T-helper 2 cell treated with Interferon-gamma antibody and Interleukin-4, amounts not matched to agents 100 ng/mL and 5 ng/mL, for 36 hours (primary cell): ENCODE data around the gene FNTB. TPM values are rescaled to one million over a fixed set of nuclear protein-coding genes. Genes with fewer than 3 reads are reported as not detected.

Source experiments
- intact Hi-C: fragments of 100-400 bp; cut with micrococcal nuclease; formaldehyde crosslinking; loops from one replicate; pipeline ENCODE4 v1.15.1; 2023
- total RNA-seq: library from RNA; stranded (reverse); gene quantifications from 2 replicates; pipeline ENCODE4 v1.2.3, GENCODE V29; 2022

FNTB gene
- total RNA-seq, 1 donor from 2014 or later: 15.9 TPM

DNA sequence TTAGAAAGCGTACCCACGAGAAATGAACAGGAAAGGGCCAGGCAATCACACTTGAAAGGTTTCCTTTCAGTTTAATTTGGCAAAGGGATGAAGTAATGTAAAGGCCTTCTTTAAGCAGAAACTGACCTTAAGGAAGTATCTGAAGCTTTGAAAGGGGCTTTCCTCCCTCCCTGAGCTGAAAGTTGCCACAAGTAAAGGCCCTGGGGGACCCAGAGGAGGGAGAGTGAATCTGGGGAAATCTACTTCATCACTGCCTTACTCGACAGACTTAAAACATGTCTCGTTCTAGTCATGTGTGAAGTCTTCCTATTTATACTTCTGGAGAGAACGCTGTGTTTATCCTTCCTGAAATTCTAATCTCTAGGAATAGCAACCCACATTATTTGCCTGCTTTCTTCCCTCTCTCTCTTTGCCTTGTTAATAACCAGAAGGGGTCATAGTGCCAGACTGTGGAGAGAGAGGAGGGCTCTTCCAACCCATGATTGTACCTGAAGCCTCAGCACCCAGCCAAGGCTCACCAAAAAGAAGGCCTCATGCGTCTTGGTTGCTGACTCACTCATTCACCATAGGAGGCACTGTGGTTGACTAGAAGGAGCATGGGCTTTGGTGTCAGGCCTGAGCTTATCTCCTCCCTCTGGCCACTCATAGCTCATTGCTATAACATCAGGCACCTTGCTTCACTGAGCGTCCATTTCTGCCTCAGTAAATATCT, 33.9 kb upstream of the FNTB start:
- intact Hi-C loops: no loop called here

- intact Hi-C loops: no loop called here
These were observed 33.4 kb upstream of the FNTB start for GRCh38 chr14:64953310-64953654.

DNA sequence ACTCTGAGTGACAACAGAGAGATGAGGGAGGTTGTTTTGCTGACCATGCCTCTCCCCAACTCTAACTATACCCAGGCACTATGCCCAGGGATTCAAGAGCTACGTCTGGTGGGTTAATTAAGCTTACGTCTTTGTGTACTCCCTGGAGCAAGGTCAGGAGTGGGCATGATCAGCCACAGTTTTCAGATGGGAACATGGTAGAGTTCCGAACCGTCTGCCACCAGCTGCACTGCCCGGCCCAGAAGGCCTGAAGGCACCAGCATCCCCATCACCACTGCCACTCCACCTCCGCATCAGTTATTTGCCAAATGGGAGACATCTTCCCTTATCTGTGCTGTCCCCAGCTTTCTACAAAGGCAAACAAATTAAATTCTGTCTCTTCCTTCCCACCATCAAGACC, 33.0 kb upstream of the FNTB start:
- intact Hi-C loops: no loop called here

GRCh38 chr14:64954491-64955240, 32.0 kb upstream of the FNTB start:
- intact Hi-C loops: no loop called here

DNA sequence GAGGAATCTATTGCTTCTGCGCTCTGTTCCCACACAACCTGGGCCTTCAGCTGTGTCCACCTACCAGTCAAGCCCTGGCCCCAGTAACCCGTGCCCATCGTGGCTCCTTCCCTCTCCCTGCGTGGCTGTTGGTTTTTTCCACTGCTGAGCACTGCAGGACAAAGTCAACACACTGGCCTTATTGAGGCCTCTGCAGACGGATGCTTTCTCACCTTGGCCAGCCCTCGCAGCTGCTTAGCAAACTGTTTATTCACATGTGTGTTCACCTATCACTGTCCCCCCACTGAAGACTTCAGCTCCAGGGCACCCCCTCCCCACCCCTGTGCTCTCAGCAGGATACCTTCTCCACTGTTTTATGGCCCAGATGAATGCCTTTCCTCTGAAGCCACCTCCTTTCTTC, 31.4 kb upstream of the FNTB start:
- intact Hi-C loops: no loop called here

GRCh38 chr14:64956697-64957406, 29.8 kb upstream of the FNTB start:
- intact Hi-C loops: no loop called here

DNA sequence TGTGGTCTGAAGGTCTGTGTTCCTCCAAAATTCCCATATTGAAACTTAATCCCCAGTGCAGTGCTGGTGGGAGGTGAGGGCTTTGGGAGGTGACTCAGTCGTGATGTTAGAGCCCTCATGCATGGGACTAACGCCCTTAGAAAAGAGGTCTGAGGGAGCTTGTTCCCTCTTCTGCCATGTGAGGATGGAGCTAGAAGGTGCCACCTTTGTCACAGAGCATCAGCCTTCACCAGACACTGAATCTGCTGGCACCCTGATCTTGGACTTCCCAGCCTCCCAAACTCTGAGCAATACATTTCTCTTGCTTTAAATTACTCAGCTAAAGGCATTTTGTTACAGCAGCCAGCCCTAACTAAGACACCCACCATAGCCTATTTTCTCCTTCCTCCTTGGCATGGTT, 28.5 kb upstream of the FNTB start:
- intact Hi-C loops: no loop called here

- intact Hi-C loops: no loop called here
These were observed 28.0 kb upstream of the FNTB start for GRCh38 chr14:64958743-64959142.

- intact Hi-C loops: no loop called here
These were observed 25.9 kb upstream of the FNTB start for GRCh38 chr14:64960762-64961276.

DNA sequence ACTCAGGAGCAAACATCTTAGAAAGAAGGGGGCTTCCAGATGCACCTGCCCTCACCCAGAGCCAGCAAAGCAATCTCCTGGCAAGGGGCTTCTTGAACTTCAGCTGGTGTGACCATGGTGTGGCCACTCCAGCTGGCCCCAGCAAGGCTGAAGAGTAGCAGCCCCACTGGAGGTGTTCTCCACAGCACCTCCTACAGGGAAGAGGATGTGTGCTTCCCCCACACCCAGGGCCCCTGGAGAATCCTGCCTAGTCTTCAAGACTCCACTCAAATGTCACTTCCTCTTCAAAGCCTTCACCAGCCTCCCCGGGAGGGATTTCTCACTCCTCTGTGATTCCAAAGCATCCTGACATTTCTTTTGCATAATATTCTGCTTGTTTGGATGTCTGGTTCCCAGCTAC, 23.1 kb upstream of the FNTB start:
- intact Hi-C loops: no loop called here

DNA sequence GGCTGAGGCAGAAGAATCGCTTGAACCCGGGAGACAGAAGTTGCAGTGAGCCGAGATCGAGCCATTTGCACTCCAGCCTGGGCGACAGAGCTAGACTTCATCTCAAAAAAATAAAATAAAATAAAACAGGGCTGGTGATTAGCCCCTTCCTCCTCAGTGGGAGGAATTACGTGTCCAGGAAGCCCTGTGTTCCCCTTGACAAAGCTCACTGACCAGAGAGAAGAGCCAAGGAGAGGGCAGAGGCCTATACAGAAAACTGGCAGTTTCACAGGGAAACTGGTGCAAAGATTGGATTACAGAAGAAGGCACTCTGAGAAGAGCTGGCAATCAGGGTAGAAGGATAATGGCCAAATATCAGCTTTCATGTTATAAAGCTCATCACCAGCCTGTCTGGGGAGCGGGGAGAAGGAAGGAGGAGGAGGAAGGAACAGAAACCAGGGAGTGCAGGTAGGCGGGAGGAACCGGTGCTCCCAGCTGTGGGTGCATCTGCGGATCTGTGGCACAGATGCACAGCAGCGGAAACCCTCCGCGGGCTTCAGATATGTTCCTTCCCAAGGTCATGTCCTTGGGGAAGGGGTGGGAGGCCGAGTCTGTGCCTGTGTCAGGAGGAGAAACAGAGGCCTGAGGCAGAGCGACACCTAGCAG, 21.2 kb upstream of the FNTB start:
- intact Hi-C loops: no loop called here

GRCh38 chr14:64966976-64967375, 19.7 kb upstream of the FNTB start:
- intact Hi-C loops: no loop called here

DNA sequence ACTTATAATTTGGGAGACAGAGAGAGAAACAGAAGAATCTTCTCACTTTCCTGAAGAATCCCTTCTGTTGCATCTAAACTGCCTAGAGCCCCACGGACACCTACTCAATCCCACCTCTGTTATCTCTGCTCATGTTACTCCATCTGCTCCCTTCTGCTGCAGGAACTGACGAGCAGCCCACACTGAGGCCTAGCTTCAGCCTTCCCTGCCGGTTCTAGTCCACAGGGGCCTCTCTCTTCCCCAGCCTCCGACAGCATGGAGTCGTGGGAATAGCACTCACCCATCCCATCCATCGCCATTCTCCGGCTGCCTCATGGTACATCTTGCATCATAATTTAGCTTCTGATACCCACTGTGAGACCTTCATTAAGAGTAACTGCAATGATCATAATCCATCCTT, 18.5 kb upstream of the FNTB start:
- intact Hi-C loops: no loop called here

- intact Hi-C loops: no loop called here
These were observed 18.0 kb upstream of the FNTB start for GRCh38 chr14:64968651-64969050.

GRCh38 chr14:64970041-64970440, 16.7 kb upstream of the FNTB start:
- intact Hi-C loops: loop anchor here (5.0 kb wide), 1 partner anchor 33 kb away; no protein-coding TSS in a partner anchor

GRCh38 chr14:64970776-64971477, 15.8 kb upstream of the FNTB start:
- intact Hi-C loops: loop anchor here (5.0 kb wide), 1 partner anchor 34 kb away; no protein-coding TSS in a partner anchor

DNA sequence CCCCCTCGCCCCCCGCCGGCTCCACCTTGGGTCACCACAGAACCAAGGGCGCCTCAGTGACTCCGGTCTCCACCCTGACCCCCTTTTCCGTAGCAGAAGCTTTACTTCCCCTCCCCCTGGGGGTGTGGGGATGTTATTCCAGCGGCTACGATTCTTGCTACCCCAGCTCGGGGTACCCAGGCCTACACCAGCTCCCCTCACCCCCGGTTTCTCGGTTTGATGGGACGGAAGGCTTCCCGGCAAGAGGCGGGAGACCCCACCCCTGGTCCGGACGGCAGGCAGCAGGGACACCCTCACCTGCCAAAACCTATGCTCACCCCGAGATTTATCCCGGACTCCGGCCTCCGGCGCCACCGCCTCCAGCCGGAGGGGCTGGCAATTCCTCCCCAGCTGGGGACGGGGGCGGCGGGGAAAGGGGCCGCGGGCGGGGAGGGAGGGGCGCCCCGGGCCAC, 15.2 kb upstream of the FNTB start:
- intact Hi-C loops: loop anchor here (5.0 kb wide), 1 partner anchor 34 kb away; no protein-coding TSS in a partner anchor

GRCh38 chr14:64971943-64972791, 14.5 kb upstream of the FNTB start, which contains the start of gene RAB15:
RAB15 (minus strand) TSS chr14:64972336; CDS start chr14:64972076, 260 bp downstream.
- intact Hi-C loops: loop anchor here (5.0 kb wide), 1 partner anchor 35 kb away; no protein-coding TSS in a partner anchor

- intact Hi-C loops: loop anchor here (5.0 kb wide), 1 partner anchor 36 kb away; no protein-coding TSS in a partner anchor
These were observed 13.7 kb upstream of the FNTB start for GRCh38 chr14:64973026-64973442.
